Transverse colon (tissue), 4 donors: ENCODE results near the gene SLBP. TPM values are rescaled to one million over a fixed set of nuclear protein-coding genes. Genes with fewer than 3 reads are reported as not detected.

ENCODE experiments used
- DNase-seq: peaks from one replicate; pipeline ENCODE4 v3.0.0-alpha.2; 2019
- H3K27ac ChIP-seq, 4 donors: fragments of 200-600 bp; sonication (generic); 2 replicates each; pipeline ENCODE4 v1.5.1; 2016 to 2018; ENCODE audit warnings: inconsistent platforms in 4 of 4
- H3K27me3 ChIP-seq: fragments of 200-600 bp; sonication (generic); 2 replicates; pipeline ENCODE4 v1.5.1; 2017; ENCODE audit warnings: inconsistent platforms
- H3K36me3 ChIP-seq, 4 donors: fragments of 200-600 bp; sonication (generic); 2 replicates each; pipeline ENCODE4 v1.5.1; 2017 to 2019; ENCODE audit warnings: inconsistent platforms in 4 of 4
- H3K4me1 ChIP-seq, 4 donors: fragments of 200-600 bp; sonication (generic); 2 replicates each; pipeline ENCODE4 v1.5.1; 2017 to 2020; ENCODE audit warnings: inconsistent platforms in 4 of 4
- H3K4me3 ChIP-seq, 4 donors: fragments of 200-600 bp; sonication (generic); 1 replicate in 1 of 4; 2 replicates in 3 of 4; pipeline versions ENCODE4 v1.5.1 to v1.6.1; 2017 to 2019; ENCODE audit warnings: inconsistent platforms in 4 of 4
- H3K9me3 ChIP-seq, 2 donors: fragments of 200-600 bp; sonication (generic); 2 replicates each; pipeline ENCODE4 v1.5.1; 2017 to 2019; ENCODE audit warnings: inconsistent platforms in 2 of 2
- EP300 ChIP-seq: sonication (generic); formaldehyde crosslinking; IDR thresholded peaks from one replicate; pipeline ENCODE4 v1.6.1; 2017; ENCODE audit warnings: antibody characterized with exemption, low read depth
- POLR2A ChIP-seq: fragments of 450-650 bp; IDR thresholded peaks from one replicate; pipeline ENCODE4 v1.6.1; 2016; ENCODE audit warnings: antibody characterized with exemption, mild to moderate bottlenecking, moderate library complexity
- POLR2AphosphoS5 ChIP-seq, 3 donors: sonication (generic); formaldehyde crosslinking; IDR thresholded peaks; one replicate each; pipeline ENCODE4 v1.6.1; 2016; ENCODE audit warnings: antibody characterized with exemption in 3 of 3
- WGBS, 2 donors: methylation state at CpG; one replicate each; pipeline ENCODE4 v1.1.5; 2018; ENCODE audit warnings: low coverage in 1 of 2; 5-methylcytosine and 5-hydroxymethylcytosine counted together
- in situ Hi-C, 4 donors: fragments of 200-750 bp; cut with MboI; loops; one replicate each; pipeline versions ENCODE4 v1.15.0 to v1.15.1; 2017; ENCODE audit warnings: low sequenced_read_pairs in 3 of 4, low pct_ligation_motif_present in 1 of 4, low pct_unique_long_range_greater_than_20kb in 1 of 4
- intact Hi-C: fragments of 100-400 bp; cut with DNase I; formaldehyde crosslinking; loops from one replicate; pipeline ENCODE4 v1.15.1; 2023; ENCODE audit warnings: low total_unique reads
- total RNA-seq, 4 donors: library from RNA; depleted of rRNA; stranded (reverse); fragments of >200 nt; gene quantifications; one replicate each; pipeline ENCODE4 v1.1.0, GENCODE V29; 2016
- TF ChIP-seq, protein P1 (sequence below), 5 experiments: fragments of 200-600 bp in 3 of 5; fragments of 450-650 bp in 2 of 5; sonication (generic) in 3 of 5; IDR thresholded peaks; 1 replicate in 2 of 5; 2 replicates in 3 of 5; pipeline ENCODE4 v1.5.1; 2016 to 2017; ENCODE audit warnings: antibody characterized with exemption in 5 of 5, inconsistent platforms in 3 of 5, mild to moderate bottlenecking in 2 of 5, moderate library complexity in 1 of 5

SLBP gene
- total RNA-seq, 4 donors from 2014 or later = 7.6 to 47.5 (median 31.6) TPM

DNA sequence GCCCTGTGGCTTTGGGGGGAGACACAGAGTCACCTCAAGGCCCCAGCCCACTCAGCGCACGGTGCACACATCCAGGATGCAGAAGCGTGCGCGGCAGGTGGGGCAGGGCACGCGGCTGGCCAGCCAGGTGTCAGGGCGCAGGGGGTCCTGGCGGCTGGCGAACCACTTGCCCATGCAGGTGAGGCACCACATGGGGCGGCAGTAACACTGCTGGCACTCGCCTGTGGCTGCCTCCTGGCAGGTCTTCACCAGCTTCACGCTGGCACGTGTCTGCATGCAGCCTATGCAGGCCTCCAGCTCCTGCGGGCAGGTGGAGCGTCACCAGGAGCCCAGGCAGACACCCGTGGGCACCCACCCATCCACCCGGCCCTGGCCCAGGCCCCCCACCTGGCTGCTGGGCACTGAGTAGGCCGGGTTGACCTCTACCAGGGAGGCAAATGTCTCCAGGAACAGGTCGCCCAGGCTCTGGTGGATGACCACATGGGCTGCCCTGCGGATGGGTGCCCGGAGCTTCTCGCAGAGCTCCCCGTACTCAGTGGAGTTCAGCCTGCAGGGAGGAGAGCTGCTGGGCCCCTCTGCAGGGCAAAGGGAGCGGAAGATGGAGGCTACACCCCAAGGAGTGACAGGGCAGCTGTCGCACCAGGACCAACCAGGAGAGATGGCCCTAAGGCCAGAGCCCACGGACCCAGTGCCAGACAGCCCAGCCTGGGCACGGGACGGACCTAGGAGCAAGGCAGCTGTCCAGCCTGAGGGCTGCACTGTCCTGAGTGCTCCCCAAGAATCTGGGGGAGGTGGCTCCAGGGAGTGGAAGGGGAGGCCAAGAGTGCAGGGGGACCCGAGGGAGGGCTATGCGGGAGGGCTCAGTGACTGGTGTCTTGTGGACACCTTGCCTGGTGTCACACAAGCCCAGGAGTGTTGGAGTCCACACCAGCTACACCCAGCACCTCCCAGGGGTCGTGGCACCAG lies 5.3 kb upstream of the SLBP start:
- H3K4me1 ChIP-seq = peaks cover 24 to 56% (median 44%) of the 10 kb centered on the region in 4 donors
- no peaks in the 10 kb centered on the region for H3K27me3 ChIP-seq
- TF ChIP-seq POLR2A (no peak), POLR2AphosphoS5 (IDR thresholded peaks at IDR 0.05) (no peak), EP300 (no peak)
- TF ChIP-seq, protein P1, sequence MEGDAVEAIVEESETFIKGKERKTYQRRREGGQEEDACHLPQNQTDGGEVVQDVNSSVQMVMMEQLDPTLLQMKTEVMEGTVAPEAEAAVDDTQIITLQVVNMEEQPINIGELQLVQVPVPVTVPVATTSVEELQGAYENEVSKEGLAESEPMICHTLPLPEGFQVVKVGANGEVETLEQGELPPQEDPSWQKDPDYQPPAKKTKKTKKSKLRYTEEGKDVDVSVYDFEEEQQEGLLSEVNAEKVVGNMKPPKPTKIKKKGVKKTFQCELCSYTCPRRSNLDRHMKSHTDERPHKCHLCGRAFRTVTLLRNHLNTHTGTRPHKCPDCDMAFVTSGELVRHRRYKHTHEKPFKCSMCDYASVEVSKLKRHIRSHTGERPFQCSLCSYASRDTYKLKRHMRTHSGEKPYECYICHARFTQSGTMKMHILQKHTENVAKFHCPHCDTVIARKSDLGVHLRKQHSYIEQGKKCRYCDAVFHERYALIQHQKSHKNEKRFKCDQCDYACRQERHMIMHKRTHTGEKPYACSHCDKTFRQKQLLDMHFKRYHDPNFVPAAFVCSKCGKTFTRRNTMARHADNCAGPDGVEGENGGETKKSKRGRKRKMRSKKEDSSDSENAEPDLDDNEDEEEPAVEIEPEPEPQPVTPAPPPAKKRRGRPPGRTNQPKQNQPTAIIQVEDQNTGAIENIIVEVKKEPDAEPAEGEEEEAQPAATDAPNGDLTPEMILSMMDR (IDR thresholded peaks at IDR 0.05) = no peak
- peaks cover 0 to 9% (median 0%) of the 10 kb centered on the region in 4 donors for H3K36me3 ChIP-seq
- 91% methylated on average over 23 of the region's 32 CpGs; no CpG with 5 or more reads in 1 of the 2 donors for WGBS, 2 donors
- no peak overlapping the region for H3K27ac ChIP-seq
- DNase-seq = no peak
- in situ Hi-C loops = no loop called here
- H3K4me3 ChIP-seq = no peak overlapping the region
- H3K9me3 ChIP-seq = no peaks in the 10 kb centered on the region
- intact Hi-C loops = no loop called here

DNA sequence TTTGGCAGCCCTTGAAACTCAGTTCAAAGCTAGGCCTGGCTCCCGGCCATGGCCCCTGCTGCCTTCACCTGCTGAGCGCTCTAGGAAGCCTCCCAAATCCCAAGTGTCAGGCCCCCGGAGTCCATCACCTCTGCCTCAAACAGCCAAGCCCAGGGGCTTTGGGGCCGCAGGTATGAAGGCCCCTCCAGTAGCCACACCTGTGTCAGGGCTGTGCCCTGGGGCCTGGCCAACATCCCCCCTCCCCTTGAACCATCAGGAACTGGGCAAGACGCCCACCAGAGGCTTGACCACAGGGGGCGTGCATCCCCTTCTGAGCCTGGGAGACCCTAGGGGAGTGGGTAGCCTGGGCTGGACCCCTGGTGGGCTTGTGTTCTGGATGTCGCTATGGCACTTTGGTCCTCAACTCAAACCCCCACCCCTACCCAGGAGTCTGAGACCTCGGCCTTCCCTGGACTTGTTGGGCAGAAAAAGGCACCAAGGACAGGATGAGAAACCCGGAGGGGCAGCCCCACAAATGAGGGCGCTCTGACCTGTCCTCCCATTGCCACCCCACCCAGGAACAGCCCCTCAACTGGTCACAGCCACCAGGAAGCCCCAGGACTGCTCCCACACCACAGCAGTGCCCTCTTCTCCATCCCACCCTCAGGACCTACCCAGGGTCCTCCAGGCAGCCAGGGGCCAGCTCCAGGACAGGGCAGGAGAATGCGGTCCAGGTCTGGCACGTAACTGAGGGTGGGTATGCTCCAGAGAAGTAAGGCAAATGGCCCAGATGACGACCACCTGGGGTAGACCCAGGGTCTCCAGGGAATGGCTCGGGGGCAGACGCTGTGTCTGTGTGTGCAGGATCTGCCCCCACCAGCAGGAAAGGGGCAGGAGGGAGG lies 4.2 kb upstream of the SLBP start:
- H3K27ac ChIP-seq = peak overlapping the region in 1 of 4 donors; percentile 25
- intact Hi-C loops (no loop called here), in situ Hi-C loops (no loop called here)
- H3K27me3 ChIP-seq = no peaks in the 10 kb centered on the region
- H3K4me1 ChIP-seq = peaks cover 19 to 47% (median 36%) of the 10 kb centered on the region in 4 donors
- 86% methylated on average over 15 of the region's 15 CpGs; no CpG with 5 or more reads in 1 of the 2 donors for WGBS, 2 donors
- TF ChIP-seq, protein P1 (IDR thresholded peaks at IDR 0.05) = no peak
- no peak for TF ChIP-seq POLR2A
- TF ChIP-seq POLR2AphosphoS5 (IDR thresholded peaks at IDR 0.05) = no peak
- no peak for TF ChIP-seq EP300
- no peaks in the 10 kb centered on the region for H3K9me3 ChIP-seq
- peaks cover 0 to 9% (median 0%) of the 10 kb centered on the region in 4 donors for H3K36me3 ChIP-seq
- DNase-seq = no peak
- no peak overlapping the region for H3K4me3 ChIP-seq

DNA sequence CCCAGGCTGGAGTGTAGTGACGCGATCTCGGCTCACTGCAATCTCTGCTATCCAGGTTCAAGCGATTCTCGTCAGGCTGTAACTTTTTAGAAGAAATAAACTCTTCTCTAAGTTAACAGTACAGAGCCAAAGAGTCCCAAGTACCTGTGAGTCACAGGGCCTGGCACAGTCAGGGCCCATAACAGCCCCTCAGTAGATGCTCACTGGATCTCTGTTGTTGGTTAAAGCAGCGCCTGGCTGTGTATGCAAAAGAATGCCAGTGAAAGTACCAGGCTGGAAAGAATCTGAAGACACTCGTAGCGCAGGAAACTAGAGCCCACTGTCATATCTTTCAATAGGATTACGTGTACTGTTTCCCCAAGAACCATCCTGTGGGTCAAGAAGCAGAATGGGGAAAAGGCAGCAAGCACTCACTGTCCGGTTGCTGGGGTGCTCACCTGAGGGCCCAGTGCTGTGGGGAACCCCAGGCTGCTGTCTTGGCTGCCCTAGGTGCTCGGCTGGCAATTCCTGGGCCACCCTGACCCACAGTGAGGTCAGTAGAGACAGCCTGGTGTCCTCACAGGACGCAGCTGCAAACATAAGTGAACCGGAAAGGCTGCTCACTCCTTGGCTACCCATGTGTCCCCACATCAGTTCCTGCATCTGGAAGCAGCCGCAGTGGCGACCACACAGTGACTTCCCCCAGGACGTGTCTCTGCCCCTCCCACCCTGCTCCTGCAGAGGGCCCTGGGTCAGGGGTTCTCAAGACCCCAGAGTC lies 3.1 kb upstream of the SLBP start:
- Histone ChIP-seq H3K27me3 (no peaks in the 10 kb centered on the region), H3K4me1 (peaks cover 24 to 58% (median 46%) of the 10 kb centered on the region in 4 donors), H3K9me3 (no peaks in the 10 kb centered on the region), H3K27ac (peak overlapping the region in 2 of 4 donors; percentile 15 to 25), H3K36me3 (peaks cover 0 to 9% (median 0%) of the 10 kb centered on the region in 4 donors), H3K4me3 (no peak overlapping the region)
- peak; percentile 31 for DNase-seq
- intact Hi-C loops (no loop called here), in situ Hi-C loops (no loop called here)
- 60 to 77% methylated on average over 3 to 16 of the region's 16 CpGs for WGBS, 2 donors
- TF ChIP-seq POLR2AphosphoS5 (IDR thresholded peaks at IDR 0.05) = no peak
- no peak for TF ChIP-seq POLR2A
- TF ChIP-seq, protein P1 (IDR thresholded peaks at IDR 0.05) = no peak
- no peak for TF ChIP-seq EP300
